GM21723 (cell line): ENCODE data around the gene FMN2.

ENCODE experiments used
- ATAC-seq: cut with Tn5 transposase; IDR thresholded peaks from one replicate; pipeline ENCODE4 v1.9.1; 2021; ENCODE audit warnings: mild to moderate bottlenecking, moderate library complexity; ENCODE audit not compliant: unreplicated experiment

The FMN2 gene

DNA sequence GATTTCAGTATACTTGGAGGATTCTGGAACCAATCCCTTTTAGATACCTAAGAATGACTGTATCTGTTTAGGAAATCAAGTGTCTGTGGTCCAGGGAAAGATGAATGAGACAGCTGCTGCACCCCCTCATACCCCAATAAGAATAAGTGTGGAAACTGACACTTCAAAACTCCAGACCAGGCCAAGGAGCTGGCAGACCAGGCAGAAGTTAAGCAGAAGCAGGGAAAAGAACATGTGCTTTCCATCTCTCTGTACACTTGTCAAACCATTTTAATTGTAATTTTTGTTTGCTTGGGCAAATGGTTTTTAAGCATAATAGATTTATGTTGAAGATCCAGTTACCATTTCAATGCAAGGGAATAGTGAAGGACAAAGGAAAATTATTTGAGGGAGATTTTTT lies 420.1 kb downstream of the FMN2 start:
- ATAC-seq: no peak

DNA sequence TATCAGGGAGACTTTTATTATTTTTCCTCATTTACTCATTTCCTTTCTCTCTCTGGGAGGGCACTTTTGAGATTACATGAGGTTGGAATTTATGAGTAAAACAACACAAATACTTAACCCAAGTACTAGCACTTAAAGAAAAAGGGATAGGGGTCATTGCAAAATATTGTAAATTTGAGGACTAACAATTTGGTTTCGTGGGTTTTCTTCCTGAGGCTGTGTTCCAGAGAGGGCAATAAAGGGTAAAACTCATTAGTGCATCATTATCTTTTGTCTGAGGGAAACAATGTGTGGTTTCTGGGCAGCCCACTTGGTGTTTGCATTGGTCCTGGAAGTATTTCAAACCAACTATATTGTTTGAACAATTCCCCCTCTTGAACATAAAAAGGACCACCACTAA lies 423.8 kb downstream of the FMN2 start:
- no peak for ATAC-seq

DNA sequence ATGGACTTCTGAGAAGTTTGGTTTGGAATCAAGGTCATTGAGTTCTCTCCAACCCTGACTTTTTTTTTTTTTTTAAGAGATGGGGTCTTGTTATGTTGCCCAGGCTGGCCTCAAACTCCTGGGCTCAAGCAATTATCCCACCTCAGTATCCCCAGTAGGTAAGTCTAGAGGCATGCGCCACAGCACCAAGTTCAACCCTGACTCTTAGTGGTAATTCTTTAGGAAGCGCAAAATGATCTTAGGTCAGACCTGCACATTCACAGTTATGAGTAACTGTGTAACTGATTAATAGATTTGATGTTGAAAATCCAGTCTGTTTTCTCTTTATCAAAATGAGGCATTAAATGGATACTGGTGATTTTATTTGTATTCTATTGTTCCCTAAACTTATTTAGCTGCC lies 424.4 kb downstream of the FMN2 start:
- ATAC-seq: no peak

DNA sequence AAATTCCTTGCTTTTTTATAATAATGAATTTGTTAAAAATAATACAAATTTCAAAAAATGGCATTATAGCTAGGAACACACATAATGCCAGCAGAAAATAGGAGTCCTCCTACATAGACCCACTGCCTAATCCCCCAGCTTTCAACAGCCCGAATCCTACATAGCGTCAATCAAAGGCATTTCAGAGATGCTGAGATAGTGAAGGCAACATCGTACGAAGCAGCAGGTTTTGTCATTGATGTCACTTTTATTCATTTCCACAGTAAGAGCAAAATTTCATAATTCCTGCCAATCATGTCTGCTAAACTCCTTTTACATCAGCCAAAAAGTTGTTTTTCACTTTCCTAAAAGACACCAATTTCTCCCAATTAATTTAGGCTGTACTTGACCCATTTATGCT lies 426.2 kb downstream of the FMN2 start:
- ATAC-seq: no peak

DNA sequence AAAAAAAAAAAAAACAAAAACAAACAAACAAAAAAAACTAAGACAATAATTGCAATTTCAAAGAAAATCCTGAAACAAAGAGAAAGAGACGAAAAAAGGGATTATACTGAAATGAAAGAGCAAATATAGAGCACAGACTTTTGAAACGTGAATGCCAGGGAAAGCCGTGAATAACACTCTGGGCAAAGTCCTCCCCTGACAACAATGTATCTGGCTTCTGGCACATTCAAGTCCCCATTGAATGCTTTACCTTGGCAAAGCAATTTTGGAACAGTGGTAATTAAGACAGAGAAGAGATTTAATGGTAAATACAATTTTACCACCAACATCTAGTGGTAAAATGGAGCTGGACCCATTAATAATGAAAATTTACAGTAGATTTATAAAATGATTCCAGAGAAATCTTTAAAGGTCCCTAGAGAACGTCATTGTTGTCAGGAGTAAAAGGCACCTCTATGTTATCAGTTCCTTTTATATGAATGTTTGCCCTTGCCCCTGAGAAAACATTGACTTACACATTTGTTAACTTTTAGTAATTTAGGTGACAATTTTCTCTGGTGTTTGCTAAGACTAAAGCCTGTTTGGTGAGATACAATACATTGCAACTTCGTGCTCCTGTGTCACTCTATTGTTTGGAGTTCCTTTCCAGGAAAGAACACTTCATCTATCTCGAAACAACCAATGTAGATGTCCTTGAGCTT lies 430.6 kb downstream of the FMN2 start:
- ATAC-seq: no peak

DNA sequence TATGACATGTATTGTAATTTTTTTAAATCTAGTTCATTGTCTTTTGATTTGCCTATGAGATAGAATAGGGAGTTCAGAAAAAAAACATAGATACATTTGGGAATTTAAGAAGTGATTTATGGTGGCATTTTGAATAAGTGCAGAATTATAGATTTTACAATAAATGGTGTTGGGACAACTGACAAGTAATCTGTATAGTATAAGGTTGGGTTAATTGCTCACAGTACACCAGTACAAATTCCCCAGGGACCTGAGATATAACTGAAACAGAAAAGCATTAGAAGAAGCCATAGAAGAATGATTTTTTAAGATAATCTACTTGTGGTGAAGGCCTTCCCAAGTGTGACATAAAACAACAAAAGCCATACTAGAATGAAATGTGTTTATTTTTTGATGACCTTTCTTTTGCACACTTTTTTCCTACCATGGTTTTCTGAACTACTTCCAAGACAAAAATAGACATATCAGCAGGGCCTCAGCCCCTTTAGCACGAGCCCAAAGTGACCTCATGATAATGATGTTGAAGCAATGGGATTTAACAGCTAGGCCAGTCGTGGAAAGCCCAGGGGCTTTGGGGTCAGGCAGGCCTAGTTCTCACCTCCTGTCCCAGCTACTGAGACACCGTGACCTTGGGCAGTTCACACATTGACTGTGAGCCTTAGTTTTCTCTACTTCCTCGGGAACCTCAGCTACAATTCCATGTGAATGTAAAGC lies 432.8 kb downstream of the FMN2 start:
- ATAC-seq: no peak
